ENCODE results near the gene NFATC2.
A peak's percentile ranks its signal among the peaks of the same experiment; 100 is the strongest.

Gene NFATC2

GRCh38 chr20:51512645-51513044 is 29.9 kb downstream of the NFATC2 start:
- no peak for DNase-seq

- no peak for DNase-seq
These were observed 30.5 kb downstream of the NFATC2 start for GRCh38 chr20:51511861-51512619.

DNA sequence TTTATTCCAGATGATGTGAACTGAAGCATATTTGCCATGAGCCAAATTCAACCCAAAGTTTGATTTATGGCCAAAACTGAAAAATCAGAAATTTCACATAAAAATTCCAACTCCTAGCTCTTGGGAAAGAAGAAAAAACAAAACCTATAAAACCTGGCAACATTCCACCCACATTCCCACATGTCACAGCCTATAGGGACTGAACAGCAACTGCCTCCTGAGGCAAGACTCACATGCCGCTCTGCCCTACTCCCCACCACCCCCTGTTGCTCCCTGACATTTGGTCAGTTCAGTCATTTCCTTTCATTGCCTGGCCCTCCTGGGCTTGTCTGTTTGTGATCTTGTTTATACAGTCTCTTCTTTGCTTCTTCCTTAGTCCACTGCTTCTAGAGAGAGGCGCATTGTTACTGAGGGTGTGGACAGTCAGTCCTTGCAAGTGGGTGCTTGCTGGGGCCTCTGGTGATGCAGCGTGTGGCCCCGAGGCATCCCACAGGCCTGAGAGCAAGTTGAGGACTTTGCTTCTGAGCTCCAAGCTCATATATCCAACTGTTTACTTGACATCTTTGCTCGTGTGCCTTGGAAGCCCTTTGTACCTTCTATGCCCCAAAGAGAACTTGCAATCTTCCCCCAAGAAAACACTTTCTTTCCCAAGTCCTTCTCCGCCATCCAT is 31.4 kb downstream of the NFATC2 start:
- no peak for DNase-seq

GRCh38 chr20:51510169-51510568 is 32.4 kb downstream of the NFATC2 start:
- DNase-seq, result no peak

DNA sequence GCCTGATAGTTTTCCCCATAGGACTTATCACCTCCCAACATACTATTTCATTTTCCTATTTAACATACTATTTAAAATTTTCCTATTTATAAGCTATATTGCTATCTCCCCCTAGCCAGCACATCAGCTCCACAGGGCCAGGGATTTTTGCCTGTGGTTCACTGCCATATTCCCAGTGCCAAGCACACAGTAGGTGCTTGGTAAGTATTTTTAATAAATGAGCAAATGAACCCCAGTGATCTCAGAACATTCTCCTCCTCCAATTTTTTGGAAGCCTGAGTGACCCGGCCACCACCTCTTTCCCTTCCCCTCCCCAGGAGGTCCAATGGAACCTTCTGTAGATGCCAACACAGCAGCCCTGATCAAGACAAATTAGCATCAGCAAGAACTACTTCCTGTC is 33.3 kb downstream of the NFATC2 start:
- no peak for DNase-seq

GRCh38 chr20:51508780-51509179 is 33.7 kb downstream of the NFATC2 start:
- no peak for DNase-seq

GRCh38 chr20:51508158-51508557 is 34.4 kb downstream of the NFATC2 start:
- DNase-seq, result no peak

DNA sequence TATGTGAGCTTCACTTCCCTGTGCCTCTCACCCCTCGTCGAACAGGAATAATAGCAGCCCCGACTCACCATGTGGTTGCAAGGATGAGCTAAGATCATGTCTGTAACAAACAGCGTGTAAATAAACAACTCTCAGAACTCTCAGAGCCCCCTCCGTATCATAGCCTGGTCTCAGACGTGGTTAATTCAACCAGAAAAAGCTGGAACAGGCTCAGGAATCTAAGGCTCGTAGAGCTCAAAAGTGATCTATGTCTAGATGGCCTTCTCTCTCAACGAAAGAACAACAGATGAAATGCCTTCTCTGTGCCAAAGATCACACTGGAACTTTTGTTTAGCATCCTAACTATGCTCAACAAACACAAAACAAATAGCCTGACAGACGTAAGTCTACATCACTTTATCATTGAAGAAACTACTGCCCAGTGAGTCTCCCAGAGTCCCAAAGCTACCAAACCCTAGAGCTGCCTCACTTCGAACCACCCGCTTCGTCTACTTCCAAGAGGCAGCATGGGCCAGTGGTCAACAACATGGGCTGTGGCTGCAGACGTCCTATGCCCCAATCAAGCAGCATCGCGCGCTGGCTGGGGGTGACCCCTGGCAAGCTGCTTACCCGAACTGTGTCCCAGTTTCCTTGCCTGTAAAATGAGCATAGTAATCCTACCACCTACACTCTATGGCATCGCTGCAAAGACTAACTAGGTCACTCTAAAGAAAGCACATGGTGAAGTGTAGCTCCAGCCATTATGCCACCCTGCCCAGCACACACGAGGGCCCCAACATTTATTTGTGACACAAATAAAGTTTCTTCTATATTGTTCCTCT is 35.1 kb downstream of the NFATC2 start:
- no peak for DNase-seq

- no peak for DNase-seq
These were observed 35.8 kb downstream of the NFATC2 start for GRCh38 chr20:51506527-51507215.

DNA sequence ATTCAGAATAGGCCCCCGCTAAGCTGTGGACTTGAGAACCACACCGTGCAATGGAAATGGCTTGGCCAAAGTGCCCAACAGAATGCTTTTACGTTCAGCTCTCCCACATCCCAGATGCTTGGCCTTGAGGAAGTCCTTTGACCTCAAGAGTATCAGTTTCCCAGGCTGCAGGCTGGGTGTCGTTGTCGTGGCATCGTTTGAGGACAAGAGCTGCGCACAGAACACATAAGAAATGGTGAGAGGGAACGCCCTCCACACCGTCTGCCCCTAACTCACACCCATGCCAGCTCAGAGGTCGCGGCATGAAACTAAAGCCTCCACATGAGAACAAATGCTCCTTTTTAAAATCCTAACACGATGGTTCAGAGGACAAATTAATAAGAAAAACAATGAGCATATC is 37.0 kb downstream of the NFATC2 start:
- DNase-seq, result no peak

DNA sequence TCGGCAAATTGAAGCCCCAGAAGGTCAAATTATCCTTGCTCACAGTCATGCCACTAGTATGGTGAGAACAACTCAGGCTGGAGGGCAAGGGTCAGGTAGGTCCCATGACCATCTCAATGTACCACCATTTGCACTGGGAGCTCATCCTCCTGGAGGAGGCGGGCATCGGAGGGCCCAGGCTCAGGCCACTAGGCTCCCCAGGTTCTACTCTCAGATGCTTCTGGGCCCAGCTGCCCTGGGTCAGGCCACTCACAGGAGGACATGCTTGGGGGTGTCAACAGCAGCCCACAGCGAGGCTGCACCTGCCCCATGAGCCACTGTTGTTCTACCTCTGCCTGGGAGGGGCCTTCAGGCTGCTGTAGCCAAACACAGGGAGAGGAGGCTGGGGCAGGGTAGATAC is 39.1 kb downstream of the NFATC2 start:
- DNase-seq, result no peak

- DNase-seq, result peak; percentile 29
These were observed 41.6 kb downstream of the NFATC2 start for GRCh38 chr20:51500936-51501335.

DNA sequence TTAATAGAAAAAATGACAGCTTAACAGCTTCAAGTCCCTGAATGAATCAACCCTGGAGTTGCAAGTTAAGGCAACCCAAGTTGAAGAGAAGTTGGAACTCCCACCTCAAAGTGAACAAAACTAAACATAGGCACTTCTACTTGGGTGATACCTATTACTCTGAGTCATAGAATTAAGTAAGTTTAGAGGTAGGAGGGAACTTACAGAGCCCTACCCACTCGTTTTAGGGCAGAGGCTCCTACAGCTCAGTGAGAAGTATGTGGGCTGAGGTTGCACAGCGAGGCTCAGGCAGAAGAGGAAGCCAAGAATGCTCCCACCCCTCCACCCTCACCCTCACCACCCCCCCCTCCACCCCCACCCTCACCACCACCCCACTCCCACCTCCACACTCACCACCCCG is 42.2 kb downstream of the NFATC2 start:
- peak; percentile 28 for DNase-seq

DNA sequence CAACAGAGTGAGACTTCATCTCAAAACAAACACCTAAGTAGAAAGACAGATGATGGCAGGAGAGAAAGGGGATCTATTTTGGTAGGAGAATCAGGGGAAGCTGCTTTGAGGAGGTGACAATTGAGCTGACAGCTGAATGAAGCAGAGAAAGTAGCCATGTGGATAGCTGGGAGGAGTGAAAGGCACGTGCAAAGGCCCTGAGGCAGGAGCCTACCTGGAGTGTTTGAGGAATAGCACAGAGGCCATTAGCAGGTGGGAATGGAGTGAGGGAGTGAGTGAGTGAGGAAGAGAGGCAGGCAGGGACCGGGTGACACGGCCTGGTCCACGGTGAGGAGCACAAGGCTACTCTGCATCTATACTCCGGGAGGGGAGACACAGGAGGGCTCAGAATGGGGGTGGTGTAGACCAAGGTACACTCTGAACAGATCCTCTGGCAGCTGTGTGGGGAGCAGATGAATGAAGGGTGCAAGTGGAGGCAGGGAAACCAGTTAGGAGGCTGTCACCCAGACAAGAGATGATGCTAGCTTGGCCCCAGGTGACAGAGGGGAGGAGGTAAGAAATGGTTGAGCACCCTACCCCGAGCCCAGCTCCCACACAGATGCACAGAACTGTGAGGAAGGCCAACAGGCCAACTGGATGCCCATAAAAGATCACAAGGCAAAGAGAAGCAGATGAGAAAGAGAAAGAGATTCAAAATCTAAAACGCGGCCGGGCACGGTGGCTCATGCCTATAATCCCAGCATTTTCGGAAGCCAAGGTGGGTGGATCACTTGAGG is 43.6 kb downstream of the NFATC2 start:
- DNase-seq, result no peak

DNA sequence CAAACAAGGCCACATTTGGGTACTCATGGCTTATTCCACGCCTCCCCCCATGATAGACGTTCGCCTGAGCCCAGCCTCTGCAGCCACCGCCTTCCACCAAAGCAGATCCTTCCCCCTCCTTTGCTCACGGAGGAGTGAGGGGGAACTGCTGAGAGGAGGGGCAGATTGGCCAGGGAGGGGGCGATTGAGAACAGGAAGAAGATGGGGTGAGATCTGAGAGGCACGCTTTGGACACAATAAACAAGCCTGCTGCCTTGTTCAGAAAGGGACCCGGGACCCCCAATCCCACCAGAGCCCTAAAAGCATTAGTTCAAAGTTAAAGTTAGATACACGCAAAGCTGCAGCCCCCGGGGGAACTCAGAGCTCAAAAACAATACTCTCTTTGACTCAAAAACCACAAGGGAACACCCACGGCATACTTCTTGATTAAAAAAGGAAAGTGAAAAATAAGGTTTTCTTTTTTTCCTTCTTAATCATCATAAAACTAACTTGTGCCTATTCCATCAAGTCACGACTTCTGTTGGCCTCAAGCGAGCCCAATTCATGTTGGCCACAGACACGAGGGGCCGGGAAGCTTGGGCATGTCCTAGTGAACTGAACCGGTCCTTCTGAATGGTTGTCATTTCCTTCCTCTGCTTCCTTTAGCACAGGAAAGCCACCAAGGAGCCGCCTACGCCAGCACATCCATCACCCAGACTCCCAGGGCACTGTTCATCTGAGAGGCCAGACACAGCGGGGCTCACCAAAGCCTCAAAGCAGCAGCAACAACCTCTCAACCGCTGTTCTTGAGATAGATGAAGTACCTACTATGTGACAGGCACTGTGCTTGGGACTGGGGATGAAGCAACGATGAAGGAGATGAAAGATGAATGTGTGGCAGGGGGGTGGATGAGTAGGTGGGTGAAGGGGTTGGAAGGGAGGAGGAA is 44.7 kb downstream of the NFATC2 start:
- peak; percentile 38 for DNase-seq

DNA sequence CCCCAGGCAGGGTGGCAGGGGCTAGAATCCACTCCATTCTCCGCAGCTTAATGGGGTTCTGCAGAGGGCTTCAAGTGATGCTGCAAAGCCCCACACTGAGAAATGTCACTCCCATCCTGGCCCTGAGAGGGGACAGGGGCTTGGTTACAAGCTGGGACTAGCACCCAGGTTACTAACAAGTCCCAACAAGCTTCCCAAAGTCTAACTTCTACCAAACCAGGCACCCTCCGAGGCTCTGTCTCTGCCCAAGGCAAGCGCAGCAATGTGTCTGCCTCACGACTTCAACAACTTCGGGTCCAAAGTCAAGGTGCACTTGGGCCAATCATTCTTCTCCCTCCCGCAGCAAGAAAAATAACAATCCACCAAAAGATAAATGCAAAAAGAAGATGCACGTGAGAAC is 45.6 kb downstream of the NFATC2 start:
- no peak for DNase-seq

DNA sequence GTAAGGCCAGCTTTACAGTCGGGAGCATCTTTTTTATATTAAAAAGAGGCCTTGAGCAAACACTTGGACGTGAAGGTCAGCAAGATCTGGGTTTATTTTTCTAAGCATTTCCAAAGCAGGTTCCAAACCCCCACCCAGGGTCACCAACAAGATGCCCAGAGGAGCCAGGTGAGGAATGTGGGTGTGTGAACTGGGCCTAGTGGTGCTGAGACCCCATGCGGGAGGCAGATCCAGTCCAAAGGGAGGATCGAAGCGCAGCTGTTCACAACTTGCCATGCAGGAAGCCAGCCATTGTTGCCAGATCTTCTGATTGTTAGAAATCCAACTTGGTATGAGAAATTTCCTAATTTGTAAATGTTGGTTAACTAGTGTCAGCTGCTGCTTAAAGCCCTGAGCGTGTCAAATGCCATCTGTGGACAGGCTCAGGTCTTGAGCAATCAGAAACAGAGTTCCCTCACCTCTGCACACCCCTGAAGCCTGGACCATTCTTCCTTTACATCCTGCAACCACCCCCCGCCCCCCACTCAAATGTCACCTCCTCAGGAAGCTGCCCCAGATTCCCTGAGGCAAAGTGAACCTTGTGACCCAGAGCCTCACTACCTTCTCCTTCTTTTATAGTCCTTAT is 46.5 kb downstream of the NFATC2 start:
- no peak for DNase-seq

GRCh38 chr20:51495291-51495690 is 47.2 kb downstream of the NFATC2 start:
- no peak for DNase-seq

DNA sequence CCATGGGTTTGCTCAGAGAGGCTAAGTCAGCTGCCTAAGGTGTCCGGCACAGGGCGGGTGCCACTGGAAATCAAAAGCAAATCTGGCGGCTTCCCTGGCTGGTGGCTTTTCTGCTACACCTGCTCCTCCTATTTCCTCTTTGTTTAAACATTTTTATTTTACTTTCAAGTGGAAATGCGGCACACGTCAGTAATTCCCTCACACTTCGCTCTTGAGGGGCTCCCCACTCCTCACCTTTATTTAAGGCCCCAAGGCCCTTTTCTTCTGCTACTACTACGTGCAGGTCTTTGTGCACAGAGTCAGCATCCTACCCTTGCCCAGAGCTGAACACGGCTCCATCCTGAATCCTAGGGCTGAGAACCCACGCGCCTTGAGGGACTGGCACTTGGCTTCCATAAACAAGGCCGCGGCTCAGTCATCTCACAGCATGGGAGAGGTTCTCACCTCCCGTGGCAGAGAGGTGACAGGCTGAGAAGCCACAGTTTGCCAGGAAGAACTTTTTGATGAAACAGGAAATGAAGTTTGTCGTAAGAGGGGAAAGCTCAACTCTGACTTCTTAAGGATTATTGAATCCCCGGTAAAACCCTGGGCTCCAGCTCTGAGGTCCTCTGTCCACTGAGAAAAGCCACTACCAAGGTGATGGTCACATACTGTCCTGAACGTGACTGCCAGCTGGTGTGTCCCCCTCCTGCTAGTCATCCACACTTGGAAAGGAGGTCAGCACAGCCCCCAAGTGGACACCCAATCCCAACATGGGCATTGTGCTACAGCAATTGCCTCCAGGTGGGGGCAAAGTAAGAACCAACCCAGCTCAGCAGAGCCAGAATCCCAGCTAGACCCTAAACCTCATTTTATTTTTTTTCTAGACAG is 48.0 kb downstream of the NFATC2 start:
- peak; percentile 22 for DNase-seq

All from T-helper 9 cell (primary cell).